GM18870 (cell line): ENCODE data around the gene LTB.

Experiments used
- ATAC-seq: cut with Tn5 transposase; IDR thresholded peaks from one replicate; pipeline ENCODE4 v1.9.1; 2021; ENCODE audit warnings: moderate library complexity; ENCODE audit not compliant: unreplicated experiment

Gene LTB

GRCh38 chr6:31531771-31532643, 50.2 kb downstream of the LTB start:
- no peak for ATAC-seq

DNA sequence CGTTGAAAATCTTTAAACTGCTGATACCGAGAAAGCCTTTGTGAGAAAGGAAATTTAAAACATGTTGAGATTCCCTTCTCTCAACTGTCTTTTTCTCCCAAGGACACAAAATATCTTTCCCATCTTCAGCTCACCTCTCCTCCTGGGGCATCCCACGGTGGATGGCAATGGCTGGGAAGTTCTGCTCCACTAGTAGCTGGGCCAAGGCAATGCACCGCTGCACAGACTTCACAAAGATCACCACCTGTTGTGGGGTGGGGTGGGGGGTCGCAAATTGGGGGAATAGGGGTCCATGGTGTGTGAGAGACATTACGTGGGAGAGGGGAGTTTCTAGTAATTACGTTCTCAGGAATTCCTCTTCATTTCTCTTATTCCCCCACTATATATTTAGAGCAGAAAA, 51.1 kb downstream of the LTB start:
- no peak for ATAC-seq

DNA sequence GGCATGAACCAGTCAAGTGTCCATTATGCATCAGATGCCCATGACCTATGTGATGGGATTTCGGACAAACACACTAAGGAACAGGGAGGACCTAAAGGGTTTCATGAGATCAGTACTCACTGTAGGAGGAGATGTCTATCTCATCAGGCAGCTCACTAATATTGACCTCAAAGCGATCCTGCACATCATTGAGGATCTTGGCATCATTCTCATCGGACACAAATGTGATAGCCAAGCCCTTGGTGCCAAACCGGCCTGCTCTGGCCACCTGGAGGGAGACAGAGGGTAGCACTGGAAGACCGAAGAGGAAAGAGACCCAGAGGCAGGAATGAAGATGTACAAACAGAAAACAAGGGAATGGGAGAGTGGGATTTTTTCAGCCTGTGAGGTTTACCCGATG, 51.6 kb downstream of the LTB start:
- no peak for ATAC-seq
